Neural cell (in vitro differentiated cells): ENCODE measurements around the gene ADCY4.

Experiments
- MXI1 ChIP-seq: fragments of 450-650 bp; conservative IDR thresholded peaks from 2 replicates; pipeline ENCODE4 v1.6.1; 2014; ENCODE audit warnings: antibody characterized with exemption, mild to moderate bottlenecking; ENCODE audit not compliant: poor library complexity, severe bottlenecking
- REST ChIP-seq: IDR thresholded peaks from 2 replicates; pipeline ENCODE4 v1.6.1; 2012; ENCODE audit warnings: borderline replicate concordance
- TF ChIP-seq, protein P1 (sequence below): fragments of 450-650 bp; IDR thresholded peaks from 2 replicates; pipeline ENCODE4 v1.5.1; 2014; ENCODE audit warnings: antibody characterized with exemption, mild to moderate bottlenecking, moderate library complexity; ENCODE audit not compliant: poor library complexity, severe bottlenecking

GRCh38 chr14:24329736-24330135 is 5.1 kb downstream of the ADCY4 start:
- TF ChIP-seq MXI1 (no peak), REST (no peak)
- TF ChIP-seq, protein P1, sequence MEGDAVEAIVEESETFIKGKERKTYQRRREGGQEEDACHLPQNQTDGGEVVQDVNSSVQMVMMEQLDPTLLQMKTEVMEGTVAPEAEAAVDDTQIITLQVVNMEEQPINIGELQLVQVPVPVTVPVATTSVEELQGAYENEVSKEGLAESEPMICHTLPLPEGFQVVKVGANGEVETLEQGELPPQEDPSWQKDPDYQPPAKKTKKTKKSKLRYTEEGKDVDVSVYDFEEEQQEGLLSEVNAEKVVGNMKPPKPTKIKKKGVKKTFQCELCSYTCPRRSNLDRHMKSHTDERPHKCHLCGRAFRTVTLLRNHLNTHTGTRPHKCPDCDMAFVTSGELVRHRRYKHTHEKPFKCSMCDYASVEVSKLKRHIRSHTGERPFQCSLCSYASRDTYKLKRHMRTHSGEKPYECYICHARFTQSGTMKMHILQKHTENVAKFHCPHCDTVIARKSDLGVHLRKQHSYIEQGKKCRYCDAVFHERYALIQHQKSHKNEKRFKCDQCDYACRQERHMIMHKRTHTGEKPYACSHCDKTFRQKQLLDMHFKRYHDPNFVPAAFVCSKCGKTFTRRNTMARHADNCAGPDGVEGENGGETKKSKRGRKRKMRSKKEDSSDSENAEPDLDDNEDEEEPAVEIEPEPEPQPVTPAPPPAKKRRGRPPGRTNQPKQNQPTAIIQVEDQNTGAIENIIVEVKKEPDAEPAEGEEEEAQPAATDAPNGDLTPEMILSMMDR = no peak
